Measurements from ENCODE around the gene CCM2L. TPM values are rescaled to one million over a fixed set of nuclear protein-coding genes. Genes with fewer than 3 reads are reported as not detected.
A peak's percentile ranks its signal among the peaks of the same experiment; 100 is the strongest.

CCM2L gene
- total and polyA plus RNA-seq, 9 of the 15 experiments (the other 6 are each of a cell fraction or from before 2014, with no cell fraction given): 0.04 TPM; not detected in 8

DNA sequence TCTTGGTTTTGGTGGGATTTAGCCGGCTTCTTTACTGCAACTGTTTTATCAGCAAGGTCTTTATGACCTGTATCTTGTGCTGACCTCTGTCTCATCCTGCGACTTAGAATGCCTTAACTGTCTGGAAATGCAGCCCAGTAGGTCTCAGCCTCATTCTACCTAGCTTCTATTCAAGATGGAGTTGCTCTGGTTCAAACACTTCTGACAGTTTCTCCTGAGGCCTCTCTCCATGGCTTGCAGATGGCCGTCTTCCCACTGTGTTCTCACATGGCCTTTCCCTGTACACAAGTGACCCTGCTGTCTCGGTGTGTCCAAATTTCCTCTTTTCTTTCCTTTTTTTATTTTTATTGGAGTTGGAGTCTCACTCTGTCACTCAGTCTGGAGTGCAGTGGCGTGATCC lies 4.2 kb upstream of the CCM2L start (continued):
- TF ChIP-seq, protein P1, sequence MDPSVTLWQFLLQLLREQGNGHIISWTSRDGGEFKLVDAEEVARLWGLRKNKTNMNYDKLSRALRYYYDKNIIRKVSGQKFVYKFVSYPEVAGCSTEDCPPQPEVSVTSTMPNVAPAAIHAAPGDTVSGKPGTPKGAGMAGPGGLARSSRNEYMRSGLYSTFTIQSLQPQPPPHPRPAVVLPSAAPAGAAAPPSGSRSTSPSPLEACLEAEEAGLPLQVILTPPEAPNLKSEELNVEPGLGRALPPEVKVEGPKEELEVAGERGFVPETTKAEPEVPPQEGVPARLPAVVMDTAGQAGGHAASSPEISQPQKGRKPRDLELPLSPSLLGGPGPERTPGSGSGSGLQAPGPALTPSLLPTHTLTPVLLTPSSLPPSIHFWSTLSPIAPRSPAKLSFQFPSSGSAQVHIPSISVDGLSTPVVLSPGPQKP (CRISPR knock-in tag; IDR thresholded peaks at IDR 0.05): no peak
- no peak for TF ChIP-seq ZBTB33 (CRISPR knock-in tag; IDR thresholded peaks at IDR 0.05)
- no peak for TF ChIP-seq TARDBP (IDR thresholded peaks at IDR 0.05)
- no peak for TF ChIP-seq POU5F1 (IDR thresholded peaks at IDR 0.05; ENCODE audit: borderline replicate concordance, low read depth, low read length, partially characterized antibody)
- no peak for TF ChIP-seq HMG20B (CRISPR knock-in tag; IDR thresholded peaks at IDR 0.05)
- TF ChIP-seq HIVEP1 (CRISPR knock-in tag; IDR thresholded peaks at IDR 0.05): 0 out of 2 replicates have a peak, but pooled peaks have one; percentile 77
- no peak for TF ChIP-seq FOXJ2 (tag; IDR thresholded peaks at IDR 0.05)
- no peak for TF ChIP-seq AFF1 (IDR thresholded peaks at IDR 0.05; ENCODE audit: low read depth in 1 of 2, partially characterized antibody in 2 of 2)
- no peak for TF ChIP-seq MBD2 (IDR thresholded peaks at IDR 0.05; ENCODE audit: borderline replicate concordance, low read depth)
- TF ChIP-seq SMAD3 (CRISPR knock-in tag; conservative IDR thresholded peaks at IDR 0.05): 0 out of 2 replicates have a peak, but pooled peaks have one; percentile 58
- TF ChIP-seq ETV6 (IDR thresholded peaks at IDR 0.05; ENCODE audit: borderline replicate concordance in 1 of 2, low read depth in 2 of 2, low read length in 1 of 2): no peak
- TF ChIP-seq ETV6 (CRISPR knock-in tag; IDR thresholded peaks at IDR 0.05; ENCODE audit: borderline replicate concordance): no peak
- TF ChIP-seq TFE3 (CRISPR knock-in tag; IDR thresholded peaks at IDR 0.05): no peak
- no peak for TF ChIP-seq ZBTB43 (CRISPR knock-in tag; IDR thresholded peaks at IDR 0.05)
- no peak for TF ChIP-seq TFAM (CRISPR knock-in tag; conservative IDR thresholded peaks at IDR 0.05)
- TF ChIP-seq FOSL1 (tag; conservative IDR thresholded peaks at IDR 0.05): no peak
- TF ChIP-seq POLR2H (tag; IDR thresholded peaks at IDR 0.05; ENCODE audit: low read depth): no peak
- no peak for TF ChIP-seq CREBBP (IDR thresholded peaks at IDR 0.05; ENCODE audit: low read depth, low read length)
- peak; percentile 63; the same call in 1 of the 2 replicates for TF ChIP-seq E2F3 (CRISPR knock-in tag; IDR thresholded peaks at IDR 0.05)

All from K562 (cell line).